Panc1 (cell line): ENCODE results near the gene HPN.
"Not testable (repeated sequence)": the region's sequence is repeated elsewhere in the genome, so short reads cannot be mapped to it uniquely, and the experiment has no call there.

ENCODE experiments used
- POLR2AphosphoS5 ChIP-seq: IDR thresholded peaks from 2 replicates; pipeline ENCODE4 v1.6.1; 2012; ENCODE audit warnings: mild to moderate bottlenecking, low read depth, low read length, moderate library complexity
- SIN3A ChIP-seq: IDR thresholded peaks from 2 replicates; pipeline ENCODE4 v1.6.1; 2012; ENCODE audit warnings: low read depth, mild to moderate bottlenecking, low read length, moderate library complexity, borderline replicate concordance; ENCODE audit not compliant: insufficient read depth
- TF ChIP-seq, protein P1 (sequence below): fragments of 450-650 bp; IDR thresholded peaks from 2 replicates; pipeline ENCODE4 v1.5.1; 2017; ENCODE audit warnings: mild to moderate bottlenecking
- TF ChIP-seq, protein P2 (sequence below), 2 experiments: IDR thresholded peaks; 2 replicates each; pipeline ENCODE4 v1.6.1; 2011 to 2012; ENCODE audit warnings: low read depth in 2 of 2, control low read depth in 1 of 2, low read length in 1 of 2, mild to moderate bottlenecking in 1 of 2, moderate library complexity in 1 of 2; ENCODE audit not compliant: insufficient read depth in 1 of 2

DNA sequence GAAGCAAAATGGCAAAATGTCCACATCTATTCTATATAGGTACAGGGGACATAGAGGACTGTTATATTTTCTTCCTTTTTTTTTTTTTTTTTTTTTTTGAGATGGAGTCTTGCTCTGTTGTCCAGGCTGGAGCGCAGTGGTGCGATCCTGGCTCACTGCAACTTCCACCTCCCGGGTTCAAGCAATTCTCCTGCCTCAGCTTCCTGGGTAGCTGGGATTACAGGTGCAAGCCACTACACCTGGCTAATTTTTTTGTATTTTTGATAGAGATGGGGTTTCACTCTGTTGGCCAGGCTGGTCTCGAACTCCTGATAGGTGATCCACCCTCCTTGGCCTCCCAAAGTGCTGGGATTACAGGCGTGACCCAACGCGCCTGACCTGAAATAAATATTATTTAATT is 43.3 kb upstream of the HPN start:
- TF ChIP-seq, protein P1, sequence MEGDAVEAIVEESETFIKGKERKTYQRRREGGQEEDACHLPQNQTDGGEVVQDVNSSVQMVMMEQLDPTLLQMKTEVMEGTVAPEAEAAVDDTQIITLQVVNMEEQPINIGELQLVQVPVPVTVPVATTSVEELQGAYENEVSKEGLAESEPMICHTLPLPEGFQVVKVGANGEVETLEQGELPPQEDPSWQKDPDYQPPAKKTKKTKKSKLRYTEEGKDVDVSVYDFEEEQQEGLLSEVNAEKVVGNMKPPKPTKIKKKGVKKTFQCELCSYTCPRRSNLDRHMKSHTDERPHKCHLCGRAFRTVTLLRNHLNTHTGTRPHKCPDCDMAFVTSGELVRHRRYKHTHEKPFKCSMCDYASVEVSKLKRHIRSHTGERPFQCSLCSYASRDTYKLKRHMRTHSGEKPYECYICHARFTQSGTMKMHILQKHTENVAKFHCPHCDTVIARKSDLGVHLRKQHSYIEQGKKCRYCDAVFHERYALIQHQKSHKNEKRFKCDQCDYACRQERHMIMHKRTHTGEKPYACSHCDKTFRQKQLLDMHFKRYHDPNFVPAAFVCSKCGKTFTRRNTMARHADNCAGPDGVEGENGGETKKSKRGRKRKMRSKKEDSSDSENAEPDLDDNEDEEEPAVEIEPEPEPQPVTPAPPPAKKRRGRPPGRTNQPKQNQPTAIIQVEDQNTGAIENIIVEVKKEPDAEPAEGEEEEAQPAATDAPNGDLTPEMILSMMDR, result not testable (repeated sequence)
- not testable (repeated sequence) for TF ChIP-seq SIN3A, POLR2AphosphoS5
- TF ChIP-seq, protein P2, sequence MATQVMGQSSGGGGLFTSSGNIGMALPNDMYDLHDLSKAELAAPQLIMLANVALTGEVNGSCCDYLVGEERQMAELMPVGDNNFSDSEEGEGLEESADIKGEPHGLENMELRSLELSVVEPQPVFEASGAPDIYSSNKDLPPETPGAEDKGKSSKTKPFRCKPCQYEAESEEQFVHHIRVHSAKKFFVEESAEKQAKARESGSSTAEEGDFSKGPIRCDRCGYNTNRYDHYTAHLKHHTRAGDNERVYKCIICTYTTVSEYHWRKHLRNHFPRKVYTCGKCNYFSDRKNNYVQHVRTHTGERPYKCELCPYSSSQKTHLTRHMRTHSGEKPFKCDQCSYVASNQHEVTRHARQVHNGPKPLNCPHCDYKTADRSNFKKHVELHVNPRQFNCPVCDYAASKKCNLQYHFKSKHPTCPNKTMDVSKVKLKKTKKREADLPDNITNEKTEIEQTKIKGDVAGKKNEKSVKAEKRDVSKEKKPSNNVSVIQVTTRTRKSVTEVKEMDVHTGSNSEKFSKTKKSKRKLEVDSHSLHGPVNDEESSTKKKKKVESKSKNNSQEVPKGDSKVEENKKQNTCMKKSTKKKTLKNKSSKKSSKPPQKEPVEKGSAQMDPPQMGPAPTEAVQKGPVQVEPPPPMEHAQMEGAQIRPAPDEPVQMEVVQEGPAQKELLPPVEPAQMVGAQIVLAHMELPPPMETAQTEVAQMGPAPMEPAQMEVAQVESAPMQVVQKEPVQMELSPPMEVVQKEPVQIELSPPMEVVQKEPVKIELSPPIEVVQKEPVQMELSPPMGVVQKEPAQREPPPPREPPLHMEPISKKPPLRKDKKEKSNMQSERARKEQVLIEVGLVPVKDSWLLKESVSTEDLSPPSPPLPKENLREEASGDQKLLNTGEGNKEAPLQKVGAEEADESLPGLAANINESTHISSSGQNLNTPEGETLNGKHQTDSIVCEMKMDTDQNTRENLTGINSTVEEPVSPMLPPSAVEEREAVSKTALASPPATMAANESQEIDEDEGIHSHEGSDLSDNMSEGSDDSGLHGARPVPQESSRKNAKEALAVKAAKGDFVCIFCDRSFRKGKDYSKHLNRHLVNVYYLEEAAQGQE (IDR thresholded peaks at IDR 0.05; ENCODE audit: insufficient read depth in 1 of 2, low read depth in 2 of 2, low read length in 1 of 2), result not testable (repeated sequence)
